NCI-H2171 treated with DMSO at 0.1 percent for 48 hours (cell line): ENCODE data around the gene TRAPPC1.

Experiments
- DNase-seq: peaks from one replicate; lab custom pipeline; 2025; lab: John Stamatoyannopoulos, UW

The TRAPPC1 gene

DNA sequence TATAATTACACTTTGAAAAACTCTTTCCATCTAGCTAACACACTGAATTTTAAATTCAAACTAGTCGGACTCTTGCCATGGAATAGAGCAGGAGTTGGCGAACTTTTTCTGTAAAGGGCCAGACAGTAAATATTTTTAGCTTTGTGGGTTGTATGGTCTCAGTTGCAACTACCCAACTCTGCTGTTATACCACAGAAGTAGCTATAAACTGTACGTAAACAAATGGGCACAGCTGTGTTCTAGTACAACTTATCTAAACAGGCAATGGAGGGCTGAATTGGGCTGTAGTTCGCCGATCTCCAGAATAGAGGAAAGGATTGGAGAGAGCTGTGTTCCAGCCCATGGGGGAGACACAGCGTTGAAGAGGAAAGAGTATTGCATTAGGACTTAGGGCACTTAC lies 9.0 kb upstream of the TRAPPC1 start:
- no peak for DNase-seq

DNA sequence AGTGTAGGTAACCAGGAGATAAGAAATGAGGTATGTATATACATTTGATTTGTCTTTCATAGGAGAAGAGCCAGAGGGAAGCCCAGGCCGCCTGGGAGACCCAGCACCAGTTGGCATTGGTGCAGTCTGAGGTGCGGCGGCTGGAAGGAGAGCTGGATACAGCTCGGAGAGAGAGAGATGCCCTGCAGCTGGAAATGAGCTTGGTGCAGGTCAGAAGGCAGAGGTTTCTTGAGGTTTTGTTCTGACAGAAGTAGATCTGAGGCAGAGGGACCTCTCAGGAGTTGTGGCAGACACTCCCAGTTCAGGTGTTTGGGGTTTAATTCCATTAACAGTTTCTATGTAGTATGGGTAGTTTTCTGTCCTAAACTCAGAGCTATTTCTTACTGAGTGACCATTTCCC lies 8.3 kb upstream of the TRAPPC1 start:
- DNase-seq, result no peak

DNA sequence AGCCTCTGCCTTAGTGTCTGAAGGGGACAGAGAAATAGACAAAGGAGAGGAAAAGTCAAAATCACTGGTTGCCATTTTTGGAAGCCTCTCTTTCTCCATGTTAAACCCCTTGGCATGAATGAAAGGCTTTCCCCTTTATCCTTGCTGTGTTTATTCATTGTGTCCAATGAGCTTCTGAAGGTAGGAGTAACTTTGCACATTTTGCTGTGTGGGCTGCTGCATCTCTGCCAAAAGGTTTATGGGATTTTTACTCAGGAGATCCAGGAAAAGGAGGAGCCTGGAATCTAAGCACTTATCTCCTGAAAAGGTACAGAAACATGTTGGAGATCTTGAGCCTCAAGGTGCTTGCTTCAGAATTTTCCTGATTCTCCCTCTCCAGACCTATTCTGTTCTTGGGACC lies 4.1 kb upstream of the TRAPPC1 start:
- DNase-seq, result no peak

DNA sequence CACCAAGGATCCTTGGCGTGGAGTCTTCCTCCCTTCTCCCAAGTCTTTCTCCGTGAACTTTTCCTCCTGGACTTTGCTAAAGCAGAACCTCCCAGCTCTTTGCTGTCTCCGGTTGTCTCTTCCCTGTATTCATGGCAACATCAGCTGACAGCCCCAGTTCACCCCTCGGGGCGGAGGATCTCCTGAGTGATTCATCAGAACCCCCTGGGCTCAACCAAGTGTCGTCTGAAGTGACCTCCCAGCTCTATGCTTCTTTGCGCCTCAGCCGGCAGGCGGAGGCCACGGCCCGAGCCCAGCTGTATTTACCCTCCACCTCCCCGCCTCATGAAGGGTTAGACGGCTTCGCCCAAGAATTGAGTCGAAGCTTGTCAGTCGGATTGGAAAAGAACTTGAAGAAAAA lies 1.2 kb upstream of the TRAPPC1 start:
- DNase-seq, result peak; percentile 4

DNA sequence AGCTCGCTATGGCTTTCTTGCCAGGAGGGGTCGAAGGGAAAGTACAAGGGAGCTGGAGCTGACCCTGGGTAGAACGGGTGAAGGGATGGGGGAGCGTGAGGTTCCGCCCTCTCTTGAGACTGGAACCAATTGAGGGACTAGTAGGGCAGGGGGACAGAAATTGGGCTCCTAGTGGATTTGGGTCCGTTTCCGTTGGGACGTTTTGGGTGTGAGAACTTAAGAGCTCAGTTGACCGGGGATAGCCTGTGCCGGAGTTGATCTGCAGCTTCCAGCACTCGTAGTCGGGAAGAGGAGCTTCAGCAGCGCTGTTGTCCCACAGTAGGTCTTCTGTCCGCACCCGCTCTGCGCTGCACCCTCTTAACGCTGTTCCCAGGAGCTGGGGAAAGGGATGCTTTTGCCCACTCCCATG lies 741 bp upstream of the TRAPPC1 start:
- DNase-seq, result peak; percentile 46

DNA sequence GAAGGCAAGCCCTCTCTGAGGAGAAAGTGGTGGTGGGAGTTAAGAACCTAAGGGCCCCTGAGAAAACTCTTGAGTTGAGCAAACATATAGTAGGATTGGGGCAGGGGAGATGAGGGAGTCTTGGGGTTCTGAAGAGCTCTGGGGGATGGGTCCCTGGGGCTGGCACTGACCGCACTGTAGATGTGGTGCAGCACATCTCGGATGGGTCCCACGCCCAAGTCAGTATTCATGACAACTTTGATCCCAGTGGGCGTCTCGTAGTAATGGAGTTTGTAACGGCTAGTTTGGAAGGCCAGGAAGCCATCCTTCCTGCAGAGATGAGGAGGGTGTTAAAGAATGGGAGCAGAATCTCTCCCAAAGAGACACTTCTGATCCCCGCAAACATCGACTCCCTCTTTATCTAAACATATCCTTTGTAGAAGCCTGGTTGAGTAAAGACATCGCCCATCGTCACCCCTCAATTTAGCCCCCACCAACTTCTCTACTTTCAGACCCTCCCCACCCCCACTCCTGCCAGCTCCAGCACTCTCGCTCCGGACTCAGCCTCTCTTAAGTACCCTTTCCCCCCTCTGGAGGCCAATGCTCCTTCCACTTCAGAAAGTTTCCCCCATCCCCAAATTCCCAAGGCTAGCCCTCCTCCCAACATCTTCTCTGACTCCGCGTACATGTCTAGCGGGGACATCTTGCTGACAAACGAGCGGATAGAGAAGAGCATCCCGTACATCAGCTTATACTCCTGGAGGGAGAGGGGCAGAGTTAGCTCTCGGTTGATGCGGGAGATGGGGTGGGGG lies 710 bp downstream of the TRAPPC1 start:
- DNase-seq, result peak; percentile 47

DNA sequence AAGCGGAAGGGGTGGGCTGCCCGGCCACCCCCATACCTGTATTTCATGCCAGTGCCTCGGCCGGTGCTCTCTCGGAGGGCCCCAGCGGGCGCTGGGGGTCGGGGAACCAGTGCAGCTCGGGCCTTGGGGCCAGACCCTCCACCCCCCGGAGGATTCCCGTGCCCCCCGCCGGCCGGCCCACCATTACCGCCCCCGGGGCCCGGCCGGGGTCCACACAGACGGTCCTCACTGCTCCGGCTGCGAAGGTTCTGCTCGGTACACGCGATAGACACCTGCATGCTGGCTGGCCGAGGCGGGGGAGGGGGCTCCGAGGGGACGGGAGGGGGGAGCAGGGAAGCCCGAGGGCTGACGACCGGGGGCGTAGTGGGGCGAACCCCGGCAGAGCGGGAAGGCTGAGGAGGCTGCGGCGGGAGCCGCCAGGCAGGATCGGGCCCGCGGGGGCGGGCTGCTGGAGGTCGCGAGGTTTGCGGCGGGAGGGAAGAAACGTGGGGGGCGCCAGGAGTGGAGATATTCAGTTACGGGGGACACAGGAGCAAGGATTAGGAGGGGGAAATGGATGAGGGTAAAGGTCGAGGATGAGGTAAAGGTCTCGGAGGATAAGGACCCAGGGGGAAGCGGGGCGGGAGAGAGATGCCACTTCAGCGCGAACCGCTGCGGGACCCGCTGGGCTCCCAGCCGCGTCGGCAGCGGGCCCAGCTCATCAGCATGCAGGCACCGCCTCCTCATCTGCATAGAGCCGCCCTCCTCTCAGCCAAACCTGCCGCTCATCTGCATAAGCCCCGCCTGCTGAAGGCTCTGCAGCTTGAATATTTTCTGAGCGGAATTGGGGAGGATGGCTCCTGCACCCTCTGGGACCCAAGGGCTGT lies 2.4 kb downstream of the TRAPPC1 start, which contains the start of gene KCNAB3:
TSS of gene KCNAB3 (minus strand) at position 699 of the 866 bp plus-strand sequence. CDS start at position 278, 421 bp downstream.
- peak; percentile 87 for DNase-seq

DNA sequence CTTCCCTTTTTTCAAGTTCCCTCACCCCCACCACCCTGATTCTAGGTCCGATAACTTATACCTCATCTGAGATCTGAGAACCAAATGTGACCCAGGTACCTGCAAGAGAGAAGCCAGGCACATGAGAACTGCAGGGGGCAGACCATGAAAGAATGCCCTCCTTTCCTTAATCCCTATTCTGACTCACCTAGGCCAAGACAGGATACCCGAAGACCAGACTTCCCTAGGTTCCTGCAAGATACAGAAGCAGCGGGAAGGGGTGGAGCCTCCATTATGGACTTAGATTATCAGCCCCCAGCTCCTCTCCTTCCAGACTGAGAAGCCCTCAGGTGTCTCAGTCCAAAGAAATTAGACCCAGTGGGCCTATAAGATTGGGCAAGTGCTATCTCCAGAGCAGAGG lies 4.2 kb downstream of the TRAPPC1 start:
- no peak for DNase-seq

DNA sequence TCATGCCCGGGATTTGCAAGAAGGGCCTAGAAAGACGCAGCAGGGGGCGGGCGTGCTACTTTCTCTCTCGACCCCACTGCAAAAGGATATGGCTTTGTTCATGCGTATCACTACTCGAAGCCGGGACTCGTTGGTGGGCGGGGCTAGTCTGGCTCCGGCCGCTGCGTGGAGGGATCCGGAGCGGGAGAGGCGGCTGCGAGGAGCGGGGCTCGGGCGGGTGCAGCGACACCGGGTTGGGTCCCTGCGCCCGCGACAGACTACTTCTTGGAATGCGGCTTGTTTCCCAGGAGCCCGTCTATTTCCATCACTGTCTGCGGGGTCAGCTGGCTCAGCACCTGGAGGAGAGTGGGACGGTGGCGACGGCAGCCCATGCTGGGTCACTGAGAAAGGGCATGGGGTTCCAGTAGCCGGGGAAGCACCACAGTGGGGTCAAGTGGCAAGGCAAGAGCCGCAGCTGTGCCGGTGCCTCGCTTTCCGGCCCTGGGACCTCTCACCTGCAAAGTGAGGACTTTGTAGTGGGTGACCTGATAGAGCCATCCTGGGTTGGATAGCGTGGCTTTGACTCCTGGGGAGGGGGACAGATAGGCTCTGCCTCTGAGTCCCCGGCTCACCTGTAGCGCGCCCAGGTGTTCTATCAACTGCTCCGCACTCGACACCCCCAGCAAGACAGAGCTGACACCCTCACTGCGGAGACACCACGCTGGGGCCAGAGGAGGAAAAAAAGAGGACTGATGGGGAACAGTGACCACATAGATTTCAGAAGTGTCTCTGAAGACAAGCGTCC lies 8.7 kb downstream of the TRAPPC1 start:
- no peak for DNase-seq

DNA sequence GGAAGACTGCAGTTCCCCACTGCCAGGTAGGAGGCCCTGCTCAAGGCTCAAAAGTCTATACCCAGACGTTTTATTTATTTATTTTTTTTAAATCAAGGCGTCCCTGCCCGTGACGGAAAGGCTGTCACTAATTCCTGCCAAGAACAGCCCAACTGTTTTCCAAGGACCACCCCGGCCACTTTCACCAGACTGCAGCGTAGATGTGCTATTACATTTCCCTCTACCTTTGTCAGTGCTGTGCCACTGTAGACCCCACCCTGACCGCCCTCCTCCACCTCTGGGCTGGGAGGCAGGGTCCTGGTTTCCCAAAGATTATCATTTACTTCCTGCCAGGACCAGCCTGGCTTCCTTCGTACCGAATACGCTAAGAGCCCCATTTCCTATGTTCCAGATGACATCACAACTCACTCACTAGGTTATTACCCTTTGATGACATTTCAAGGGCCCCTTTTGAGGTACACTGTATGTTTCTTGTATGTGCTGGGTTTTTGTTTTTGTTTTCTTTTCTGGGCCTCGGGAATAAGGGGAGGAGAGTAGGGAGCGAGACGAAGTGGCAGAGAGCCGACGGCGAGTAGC lies 9.4 kb downstream of the TRAPPC1 start:
- DNase-seq, result no peak

DNA sequence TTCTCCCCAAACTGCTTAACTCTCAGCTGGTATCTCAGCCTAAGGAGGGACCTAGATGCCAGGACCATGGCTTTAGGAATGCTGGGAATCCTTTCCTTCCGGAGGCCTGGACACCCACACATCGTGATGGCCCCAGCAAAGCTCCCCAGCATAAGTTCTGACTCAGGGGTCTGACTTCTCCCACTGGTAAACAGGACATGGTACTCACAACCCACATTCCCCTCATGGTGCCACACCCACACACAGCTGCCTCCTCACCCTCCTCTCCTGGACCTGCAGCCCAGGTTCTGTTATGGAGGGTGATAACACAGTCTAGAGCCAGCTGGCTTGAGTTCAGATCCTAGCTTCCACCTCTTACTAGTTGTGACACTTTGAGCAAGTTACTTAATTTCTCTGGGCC lies 14.9 kb downstream of the TRAPPC1 start:
- DNase-seq, result no peak

DNA sequence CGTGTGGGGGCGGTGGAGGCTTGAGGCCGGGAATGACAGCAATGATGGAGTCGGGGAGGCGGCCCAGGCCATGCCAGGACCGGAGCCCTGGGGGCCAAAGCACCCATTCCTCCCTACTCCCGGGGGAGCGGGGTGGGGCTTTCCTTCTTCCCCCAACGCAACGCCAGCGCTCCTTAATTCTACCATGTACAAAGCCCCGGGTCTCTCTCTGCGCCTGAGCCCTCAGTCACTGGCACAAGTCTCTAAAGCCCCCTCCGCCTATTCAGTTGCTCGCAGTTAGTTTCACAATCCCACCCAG lies 15.4 kb downstream of the TRAPPC1 start:
- DNase-seq, result no peak

DNA sequence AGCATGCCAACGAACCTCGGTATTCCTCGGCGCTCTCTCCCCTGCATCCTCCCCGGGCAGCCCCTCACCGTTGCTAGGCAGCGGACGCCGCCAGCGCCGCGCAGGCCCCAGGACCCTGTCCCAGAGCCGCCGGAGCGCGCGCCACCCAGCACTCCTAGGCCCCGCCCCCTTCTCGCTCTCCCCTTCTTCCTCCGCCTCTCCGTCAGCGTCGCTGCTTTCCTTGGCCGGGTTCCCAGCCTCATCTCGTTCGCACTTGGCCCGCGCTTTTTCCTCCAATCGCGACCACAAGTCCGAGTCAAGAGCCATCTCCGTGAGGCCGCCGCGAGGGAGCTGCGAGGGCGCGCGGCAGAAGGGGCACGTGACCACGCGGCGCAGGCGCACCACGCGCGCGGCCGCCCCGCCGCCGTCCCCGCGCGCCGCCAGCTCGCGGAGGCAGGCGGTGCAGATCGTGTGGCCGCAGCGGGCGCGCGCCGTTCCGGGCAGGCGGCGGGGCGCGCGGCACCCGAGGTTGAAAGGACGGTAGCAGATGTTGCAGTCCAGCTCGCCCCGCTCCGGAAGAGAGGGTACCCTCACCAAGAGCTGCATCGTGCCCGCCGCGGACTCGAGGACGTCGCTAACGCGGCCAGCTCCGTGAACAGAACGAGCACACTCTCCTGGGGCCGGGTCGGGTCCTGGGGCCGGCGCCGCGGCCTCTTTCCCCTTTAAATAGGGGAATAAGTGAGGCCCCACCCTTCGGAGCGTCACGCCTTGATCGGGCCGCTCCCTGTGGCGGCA lies 15.9 kb downstream of the TRAPPC1 start, which contains the start of gene RNF227:
TSS of gene RNF227 (minus strand) at position 679 of the 774 bp plus-strand sequence. CDS start at position 585, 94 bp downstream.
- peak; percentile 98 for DNase-seq

DNA sequence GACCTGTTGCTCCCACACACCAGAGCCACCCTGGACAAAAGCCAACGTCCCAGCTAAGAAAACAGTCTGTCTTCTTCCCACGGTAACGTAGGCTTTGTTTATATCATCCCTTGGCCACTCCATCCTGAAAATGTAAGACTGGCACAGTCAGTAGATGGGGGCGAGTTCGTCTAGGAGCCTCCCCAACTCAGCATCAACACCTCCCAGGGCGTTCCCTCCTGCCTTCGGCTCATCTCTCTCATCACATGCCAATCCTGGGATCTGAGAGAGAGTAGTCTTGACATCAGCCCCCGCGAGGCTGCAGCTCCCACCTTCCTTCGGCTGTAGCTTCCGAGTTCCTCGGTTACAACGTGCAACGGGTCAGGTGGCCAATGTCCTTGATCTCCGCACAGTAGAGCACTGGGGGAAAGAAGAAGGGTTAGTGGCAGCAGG lies 16.6 kb downstream of the TRAPPC1 start:
- no peak for DNase-seq

DNA sequence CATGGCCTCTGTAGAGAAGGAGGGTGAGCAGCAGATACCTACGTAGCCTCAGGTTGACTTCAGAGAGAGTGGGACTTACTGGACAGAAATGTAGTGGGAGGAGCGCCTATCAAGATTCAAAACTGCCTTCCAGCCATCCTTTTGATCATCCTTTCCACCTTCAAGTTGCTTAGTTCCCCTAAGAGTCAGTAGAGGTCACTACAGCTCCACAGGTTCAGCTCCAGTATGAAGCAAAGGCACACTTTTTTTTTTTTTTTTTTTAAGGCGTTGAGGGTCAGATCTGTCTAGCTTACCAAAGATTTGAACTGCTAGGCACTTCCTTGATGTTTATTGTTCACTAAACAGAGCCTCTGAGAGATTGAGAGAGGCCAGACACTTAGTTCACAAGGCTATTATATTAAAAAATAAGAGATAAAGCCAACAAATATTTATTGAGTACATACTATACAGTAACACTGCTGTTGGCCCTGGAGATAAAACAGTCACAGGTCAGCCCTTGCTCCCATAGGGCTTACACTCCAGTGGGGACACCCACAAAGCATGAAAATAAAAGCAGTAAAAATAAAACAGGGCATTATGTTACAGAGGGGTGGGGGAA lies 18.7 kb downstream of the TRAPPC1 start:
- DNase-seq, result peak; percentile 78

DNA sequence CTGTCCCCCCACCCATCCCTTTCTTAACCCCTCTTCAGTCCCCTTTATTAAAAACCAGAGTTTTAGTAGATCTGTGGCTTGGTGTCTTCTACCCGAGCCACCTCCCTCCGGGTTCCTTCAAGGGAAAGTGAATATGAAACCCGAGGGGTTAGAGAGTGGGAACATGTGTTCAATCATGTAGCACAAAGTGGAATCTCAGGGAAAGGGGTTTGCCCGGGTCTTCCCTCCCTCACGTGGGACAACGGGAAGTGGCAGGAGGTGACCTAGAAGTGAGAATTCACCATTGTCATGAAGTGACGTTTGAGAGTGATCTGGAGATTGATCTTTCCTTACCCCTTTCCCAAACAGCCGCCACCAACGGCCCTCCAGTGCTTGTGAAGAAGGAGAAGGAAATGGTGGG lies 20.6 kb downstream of the TRAPPC1 start:
- no peak for DNase-seq

DNA sequence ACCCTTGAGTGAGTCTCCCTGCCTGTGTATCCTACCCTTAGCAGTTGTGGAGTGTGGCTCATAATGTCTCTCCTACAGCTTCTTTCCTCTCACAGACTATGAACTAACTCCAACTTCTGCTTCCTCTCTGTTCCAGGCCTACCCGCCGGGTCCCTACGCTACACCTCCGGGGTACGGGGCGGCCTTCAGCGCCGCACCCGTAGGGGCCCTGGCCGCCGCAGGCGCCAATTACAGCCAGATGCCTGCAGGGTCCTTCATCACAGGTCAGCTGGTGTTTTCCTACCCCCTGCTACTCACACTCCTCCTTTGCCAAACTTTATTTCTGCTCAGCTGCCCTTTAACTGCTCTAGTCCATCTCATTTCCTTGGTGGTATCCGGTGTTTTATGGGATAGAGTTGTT lies 21.0 kb downstream of the TRAPPC1 start:
- DNase-seq, result no peak

DNA sequence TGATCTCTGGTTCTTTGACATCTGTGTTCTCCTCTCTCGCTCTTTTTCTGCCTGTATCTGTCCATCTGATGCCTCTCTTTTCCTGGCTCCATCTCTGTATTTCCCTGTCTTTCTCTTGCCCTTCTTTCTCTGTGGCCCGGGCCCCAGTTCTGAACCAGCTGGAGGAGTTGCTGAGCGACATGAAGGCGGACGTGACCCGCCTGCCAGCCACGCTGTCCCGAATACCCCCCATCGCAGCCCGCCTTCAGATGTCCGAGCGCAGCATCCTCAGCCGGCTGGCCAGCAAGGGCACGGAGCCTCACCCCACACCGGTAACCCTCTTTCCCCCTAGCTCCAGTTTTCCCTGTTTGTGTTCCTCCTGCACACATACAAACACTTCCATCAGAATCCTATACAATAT lies 21.5 kb downstream of the TRAPPC1 start:
- no peak for DNase-seq

DNA sequence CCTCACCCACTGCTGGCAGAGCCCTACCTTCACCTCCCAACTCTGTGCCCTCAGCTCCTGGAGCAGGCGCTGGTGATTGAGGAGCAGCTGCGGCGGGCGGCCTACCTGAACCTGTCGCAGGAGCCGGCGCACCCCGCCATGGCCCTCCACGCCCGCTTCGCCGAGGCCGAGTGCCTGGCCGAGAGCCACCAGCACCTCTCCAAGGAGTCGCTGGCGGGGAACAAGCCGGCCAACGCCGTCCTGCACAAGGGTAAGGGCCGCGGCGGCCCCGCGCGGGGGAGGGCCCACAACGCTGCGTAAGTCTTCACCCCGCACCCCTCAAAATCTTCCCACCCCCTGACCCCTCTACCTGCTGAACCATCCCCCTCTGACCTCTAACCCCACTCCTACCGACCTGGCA lies 22.7 kb downstream of the TRAPPC1 start:
- no peak for DNase-seq

DNA sequence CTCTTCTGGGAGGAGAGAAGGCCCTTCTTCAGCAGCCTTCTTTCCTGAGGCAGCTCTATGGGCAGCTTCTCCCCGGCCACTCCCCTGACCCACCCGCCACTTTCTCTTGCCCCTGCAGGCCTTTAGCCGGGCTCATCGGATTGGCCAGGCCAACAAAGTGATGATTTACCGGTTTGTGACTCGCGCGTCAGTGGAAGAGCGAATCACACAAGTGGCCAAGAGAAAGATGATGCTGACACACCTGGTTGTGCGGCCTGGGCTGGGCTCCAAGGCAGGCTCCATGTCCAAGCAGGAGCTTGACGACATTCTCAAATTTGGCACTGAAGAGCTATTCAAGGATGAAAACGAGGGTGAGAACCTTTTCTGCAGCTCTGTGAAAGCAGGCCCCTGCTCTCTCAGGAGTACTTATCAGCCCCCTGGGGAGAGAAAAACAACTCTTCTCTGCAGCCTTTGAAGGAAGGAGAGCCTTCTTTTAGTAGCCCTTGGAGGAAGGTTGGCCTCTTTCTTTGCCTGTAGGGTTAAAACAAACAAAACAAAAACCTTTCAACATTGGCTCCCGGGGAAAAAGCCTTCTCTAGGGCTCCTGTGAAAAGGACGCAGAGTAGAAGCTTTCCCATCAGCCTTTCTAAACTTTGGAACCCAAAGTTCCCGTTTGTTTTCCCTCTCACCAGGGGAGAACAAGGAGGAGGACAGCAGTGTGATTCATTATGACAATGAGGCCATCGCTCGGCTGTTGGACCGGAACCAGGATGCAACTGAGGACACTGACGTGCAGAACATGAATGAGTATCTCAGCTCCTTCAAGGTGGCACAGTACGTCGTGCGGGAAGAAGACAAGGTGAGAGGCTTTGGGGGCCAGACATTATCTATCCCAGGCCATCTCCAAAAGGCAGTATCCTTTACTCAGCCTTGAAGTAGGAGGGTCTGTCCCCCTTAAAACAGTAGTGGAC lies 28.3 kb downstream of the TRAPPC1 start:
- DNase-seq, result no peak
